Kasumi-1 (cell line): ENCODE data around the gene NR3C2.
A peak's percentile ranks its signal among the peaks of the same experiment; 100 is the strongest.

Experiments used
- DNase-seq, 2 experiments: peaks; one replicate each; lab custom pipeline; 2025; lab: John Stamatoyannopoulos, UW

NR3C2 gene

DNA sequence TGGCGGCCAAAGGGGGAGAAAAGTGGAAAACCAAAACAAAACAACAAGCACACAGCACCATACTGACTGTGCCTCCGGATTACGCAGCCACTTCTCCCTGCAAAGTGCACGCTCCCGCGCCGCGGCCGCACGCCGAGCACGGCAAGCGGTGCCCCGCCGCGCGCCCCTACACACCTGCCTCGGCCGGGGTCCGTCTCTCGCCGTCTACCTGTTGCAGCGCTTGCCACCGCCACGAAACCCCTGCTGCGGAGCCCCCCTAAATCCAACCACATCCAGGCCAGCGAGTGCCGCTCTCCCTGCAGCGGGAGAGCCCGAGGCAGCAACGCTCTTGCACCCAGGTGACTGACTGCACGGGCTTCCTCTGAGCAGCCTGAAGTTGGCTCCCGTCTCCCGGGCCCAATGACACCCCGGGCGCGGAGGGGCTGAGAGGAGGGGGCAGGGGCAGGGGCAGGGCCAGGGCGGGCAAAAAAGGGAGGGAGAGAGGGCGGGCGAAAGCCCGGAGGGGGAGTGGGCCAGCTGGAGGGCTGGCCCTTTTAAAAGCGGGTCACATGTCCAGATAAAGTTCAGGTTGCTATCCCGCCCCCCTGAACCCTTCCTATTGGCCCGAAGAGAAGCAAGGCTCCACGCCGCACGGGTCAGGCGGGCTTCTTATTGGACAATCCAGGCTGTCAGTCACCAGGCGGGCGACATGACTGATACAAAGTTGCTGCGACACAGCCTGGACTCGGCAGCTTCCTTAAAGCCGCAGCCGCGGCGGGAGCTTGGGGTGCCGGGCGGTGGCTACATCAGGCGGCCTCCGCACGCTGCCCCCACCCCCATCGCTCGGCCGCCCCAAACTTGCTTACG is at the start of gene NR3C2:
NR3C2 (minus strand) TSS at position 429 of the 846 bp plus-strand sequence.
- peak; percentile 98 to 99 for DNase-seq

DNA sequence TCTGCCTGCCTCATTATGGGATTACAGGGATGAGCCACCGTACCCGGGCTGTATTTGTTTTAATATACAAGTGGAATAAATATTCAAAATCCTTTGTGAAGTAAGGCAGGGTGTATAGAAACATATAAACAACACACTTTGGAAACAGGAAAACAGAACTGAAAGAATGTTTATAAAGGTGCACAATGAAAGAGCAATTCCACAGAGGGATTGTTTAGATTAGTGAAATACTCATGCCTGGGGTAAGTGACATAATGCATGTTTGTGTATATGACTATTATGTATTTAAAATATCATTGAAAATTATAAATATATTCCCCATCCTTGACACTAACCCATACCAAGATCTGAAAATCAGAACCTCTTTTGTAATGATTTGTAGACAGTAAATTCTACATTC is 45.0 kb upstream of the NR3C2 start:
- DNase-seq, result no peak

DNA sequence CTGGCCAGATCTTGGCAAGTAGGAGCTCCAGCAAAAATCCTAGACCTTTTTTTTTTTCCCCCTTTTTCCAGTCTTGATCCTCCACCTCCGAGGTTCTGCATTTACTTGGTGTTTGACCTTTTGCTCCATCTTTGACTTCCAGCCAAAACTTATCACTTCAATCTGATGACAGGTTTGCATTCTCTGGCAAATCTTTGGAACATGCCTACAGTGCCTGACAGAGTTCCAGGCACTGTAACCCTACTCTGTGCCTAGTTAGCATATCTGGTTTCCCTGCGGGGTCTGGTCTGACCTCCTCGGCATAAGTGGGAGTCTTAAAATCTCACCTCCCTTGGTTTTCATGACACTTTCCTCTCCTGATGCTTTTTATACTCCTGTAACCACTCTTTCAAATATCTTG is 39.4 kb upstream of the NR3C2 start:
- DNase-seq, result no peak

DNA sequence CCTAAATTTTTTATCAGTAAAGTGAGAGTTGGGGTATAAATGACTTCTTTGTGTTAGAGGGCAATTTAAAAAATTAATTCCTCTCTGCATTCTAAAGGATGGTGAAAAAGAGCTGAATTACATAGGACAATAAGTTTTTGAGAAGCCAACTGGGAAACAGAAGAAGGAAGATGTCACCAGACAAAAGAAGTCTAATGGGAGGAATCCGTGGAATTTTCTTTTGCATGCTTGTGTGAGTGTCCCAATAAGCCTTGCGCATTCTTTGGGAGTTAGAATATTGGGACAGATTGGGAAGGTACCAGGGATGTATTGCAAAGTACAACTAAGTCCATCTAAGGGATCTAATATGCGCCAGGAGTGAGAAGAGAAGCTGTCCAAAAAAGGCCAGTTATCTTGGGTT is 35.1 kb upstream of the NR3C2 start:
- DNase-seq, result no peak

DNA sequence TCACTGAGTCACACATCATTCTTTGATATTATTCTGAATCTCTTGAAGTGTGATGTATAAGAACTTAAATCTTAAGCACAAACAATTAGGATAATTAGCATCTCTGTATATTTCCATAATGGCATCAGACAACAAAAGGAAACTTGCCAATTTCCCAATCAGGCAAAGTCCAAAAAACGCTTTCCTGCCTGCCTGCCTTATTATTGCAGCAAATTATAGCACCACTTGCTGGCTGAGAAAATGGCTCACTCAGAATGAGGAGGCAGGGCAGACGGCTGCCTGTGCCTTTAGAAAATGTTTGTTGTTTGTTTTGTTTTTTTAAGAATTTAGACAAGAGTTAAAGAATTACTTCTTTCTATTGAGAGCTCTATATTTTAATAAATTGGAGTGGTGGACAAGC is 27.7 kb upstream of the NR3C2 start:
- no peak for DNase-seq

DNA sequence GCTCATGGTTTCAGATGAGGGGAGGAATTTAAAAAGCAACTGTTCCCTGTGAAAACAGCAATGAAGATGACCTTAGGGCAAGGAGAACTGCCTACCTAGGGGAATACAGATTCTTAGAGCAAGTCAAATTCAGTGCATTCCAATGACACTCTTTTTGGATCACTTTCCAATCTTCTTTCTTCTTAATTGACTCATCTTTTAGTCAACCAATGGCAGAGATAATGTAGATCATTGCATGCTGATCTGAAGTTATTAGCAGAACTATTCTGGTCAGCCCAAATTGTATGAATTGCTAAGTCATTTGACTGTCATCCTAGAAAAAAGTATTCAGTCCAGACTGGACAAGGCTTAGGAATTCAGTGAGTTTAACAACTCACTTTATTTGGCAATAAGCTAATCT is 12.6 kb upstream of the NR3C2 start:
- DNase-seq, result no peak

DNA sequence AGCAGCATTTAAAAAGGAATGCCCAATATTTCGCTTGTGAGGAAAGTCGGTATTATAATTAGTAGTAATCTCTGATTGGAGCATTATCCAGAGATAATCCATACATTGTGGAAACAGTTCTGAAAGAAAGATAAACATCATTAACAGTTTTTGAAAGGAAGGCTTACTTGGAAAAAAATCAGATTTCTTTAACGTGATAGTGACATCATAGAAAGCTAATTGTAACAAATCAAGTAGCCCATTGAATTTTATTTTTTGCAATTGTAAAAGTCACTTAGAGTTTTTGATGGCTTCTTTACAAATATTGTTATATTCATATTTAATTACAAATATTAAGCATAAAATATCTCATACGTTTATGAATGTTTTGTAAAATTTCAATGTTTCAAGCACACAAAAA is 11.6 kb upstream of the NR3C2 start:
- DNase-seq, result no peak

DNA sequence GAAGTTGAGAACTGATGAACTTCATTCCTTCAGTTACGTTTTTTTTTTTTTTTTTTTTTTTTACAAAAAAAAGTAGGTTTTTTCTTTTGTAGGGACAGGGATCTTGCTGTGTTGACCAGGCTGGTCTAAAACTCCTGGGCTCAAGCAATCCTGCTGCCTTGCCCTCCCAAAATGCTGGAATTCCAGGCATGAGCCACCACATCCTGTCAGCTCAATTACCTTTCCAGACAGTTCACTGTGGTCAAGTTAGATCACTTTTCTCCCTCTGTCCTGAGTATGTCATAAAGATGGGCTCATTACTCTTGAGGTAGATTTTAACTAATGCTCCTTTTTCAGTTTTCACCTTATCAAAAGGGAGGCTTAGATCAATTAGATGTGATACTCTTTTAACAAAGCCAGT is 10.8 kb upstream of the NR3C2 start:
- no peak for DNase-seq

DNA sequence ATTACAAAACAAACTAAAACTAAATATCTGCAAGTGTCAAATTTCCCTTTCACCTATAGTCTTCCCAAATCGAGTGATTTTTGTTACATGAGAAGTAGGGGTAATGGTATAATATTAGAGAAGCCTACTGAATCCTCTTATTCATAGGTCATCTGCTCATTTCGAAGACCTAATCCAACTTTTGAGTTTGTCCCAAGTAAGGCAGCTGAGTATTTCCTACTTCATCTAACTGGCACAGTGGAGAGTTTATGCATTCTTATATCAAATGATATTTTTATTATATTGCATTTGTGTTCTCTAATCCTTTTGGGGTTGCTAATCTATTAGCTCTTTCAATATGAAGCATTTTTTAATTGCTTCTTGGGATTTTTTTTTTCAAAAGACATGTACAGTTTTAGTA is 7.7 kb upstream of the NR3C2 start:
- DNase-seq, result no peak

DNA sequence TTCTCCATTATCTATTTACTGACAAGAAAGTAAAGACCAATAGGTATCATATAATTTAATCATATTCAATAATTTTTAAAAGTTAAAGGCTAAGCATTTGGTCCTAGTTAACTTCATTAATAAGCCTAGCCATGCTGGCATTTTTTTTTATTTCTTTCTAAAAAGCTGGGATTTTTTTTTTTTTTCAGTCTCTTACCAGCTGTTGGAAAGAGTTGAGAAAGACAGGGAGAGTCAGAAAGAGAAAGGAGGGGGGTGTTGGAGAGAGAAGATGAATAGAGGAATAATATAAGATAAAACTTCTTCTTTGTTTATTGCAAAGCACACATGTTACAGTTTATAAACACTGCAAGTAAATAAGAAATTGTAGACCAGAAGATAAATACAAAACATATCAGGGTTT is 5.9 kb upstream of the NR3C2 start:
- no peak for DNase-seq

DNA sequence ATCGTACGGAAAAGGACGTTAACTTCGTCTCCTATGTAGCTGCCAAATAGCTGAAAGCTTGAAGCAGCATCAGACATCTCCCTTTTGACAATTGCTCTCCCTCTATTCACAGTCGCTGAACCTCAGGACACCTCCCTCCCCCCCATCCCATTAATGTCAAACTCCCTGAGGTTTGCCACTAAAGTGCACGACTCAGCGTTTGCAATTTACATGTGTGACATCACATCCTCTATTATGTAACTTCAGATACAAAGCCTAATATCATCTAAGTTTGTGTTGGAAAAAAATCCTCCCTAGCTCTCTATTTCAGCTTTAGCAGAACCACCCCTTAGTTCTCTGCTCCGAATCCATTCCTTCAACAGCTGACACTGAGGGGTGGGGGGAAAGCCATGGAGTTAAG is 5.5 kb upstream of the NR3C2 start:
- peak in 1 of 2 experiments; percentile 4 for DNase-seq

DNA sequence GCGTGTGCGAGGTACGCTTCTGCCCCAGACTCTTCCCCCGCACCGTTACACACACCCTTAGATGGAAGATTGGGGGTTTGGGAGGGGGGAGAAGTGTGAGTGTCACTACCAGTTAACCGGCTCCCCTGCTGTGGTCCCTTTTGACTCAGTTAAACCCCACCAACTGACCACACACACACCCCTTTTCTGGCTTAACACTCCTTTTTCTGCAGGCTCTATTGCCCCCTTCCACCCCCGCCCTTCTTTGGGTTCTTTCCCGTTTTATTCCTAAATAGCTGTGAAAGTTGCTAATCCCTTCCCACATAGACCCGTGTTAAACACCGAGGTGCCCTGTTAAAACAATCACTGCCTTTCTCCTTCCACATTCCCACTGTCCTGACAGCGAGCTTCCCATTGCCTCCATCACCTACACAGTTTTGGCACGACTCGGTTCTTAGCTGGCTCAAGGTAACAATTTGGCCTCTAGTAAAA is 3.7 kb upstream of the NR3C2 start:
- DNase-seq, result no peak

DNA sequence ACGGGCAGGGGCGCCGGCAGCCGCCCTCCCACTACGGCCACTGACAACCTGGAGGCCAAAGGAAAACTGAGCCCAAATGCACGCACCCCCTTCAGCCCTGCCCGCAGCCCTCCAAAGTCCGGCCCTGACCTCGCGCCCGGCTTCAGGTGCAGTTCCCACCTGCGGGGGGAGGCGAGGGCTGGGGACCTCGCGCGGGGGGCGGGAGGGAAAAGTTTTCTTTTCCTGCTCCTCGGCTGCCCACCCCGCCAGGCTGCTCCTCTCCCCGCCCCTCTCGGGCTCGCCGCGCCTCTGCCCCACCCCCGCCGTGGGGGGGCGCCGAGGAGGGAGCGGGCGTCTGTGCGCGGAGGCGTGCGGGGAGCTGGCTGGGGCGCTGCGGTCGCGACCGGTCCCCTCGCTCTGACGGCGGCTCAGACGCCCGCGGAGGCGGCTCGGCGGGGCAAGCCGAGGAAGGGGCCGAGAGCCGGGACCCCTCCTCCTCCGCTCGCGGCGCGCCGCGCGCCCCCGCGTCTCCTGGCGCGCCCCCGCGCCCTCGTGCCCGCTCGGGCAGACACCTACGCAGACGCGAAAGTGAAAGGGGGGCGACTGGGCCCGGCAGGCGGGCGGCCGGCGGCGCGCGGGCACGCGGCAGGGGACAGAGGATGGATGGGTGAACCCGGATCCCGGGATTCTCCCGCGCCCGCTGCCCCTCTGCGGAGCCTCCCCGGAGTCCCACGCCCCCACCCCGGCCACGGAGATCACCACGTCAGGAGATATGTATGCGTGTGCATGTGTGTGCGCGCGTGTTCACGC is 3.1 kb upstream of the NR3C2 start:
- peak; percentile 33 to 42 for DNase-seq

DNA sequence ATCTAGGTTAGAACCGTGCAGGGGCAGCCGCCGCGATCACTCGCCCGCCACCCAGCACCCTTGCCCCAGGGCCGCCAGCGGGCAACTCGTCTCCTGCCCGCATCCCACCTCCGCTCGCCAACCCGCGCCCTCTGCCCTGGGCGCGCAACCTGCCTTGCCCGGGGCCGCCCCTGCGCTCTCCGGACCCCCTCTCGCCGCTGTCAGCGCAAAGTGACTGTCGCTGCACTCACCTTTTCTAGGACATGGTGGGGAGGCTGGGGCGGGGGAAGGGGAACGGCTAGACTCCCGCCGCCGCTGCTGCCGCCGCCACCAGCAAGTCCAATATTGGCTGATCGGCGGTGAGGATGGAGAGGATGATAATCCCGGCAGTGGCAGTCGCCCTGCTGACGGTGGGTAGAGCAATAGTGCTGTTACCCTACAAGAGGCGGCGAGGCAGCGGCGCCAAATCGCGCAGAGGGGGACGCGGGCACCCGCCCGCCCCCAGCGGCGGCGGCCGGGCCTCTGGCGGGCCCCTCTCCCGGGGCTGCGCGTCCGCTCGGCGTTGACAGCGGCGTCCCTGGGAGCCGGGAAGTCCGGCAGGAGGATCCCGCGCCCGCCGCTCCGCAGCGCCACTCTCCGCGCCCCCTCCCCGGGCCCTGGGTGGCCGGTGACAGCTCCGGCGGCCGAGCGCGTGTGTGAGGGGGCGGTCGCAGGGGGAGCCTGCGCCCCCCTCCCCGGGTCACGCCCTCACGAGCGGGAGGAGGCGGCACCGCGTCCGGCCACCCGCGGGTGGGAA is 2.3 kb upstream of the NR3C2 start:
- DNase-seq, result peak; percentile 5 to 6

DNA sequence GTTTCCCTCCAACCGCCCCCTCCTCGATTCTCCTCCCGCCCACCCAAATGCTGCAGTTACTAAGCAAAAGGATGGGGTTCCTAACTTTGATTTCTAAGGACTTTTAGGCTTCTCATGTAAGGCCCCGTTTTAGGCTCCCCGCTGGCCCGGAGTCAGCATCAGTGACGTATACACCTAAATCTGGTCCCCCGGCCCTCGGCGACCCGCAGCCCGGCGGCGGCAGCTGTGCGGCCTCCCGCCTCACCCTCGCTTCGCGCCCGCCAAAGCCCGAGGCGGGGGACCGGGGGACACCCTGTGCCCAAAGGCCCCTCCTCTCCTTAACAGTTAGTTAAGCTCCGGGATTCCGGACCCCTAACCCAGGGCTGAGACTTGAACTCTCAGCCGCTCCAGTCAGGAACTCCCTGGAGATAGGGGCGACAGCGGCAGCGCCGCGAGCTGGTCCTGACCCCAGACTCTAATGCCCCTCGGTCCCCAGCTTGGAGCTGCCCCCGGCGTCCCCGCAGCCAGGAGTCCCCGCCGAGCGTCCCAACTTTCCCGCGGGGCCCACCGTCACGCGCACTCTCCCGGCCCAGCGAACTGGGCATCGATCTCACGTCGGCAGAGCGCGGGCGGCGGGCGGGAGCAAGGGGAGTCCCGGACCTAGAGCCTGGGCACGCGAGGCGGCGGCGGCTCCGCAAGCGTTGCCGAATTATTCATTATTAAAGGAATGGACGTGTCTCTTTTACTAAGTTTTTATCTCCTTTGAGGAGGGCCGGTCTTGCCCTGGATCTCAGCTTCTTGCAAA is 1.5 kb upstream of the NR3C2 start:
- no peak for DNase-seq

DNA sequence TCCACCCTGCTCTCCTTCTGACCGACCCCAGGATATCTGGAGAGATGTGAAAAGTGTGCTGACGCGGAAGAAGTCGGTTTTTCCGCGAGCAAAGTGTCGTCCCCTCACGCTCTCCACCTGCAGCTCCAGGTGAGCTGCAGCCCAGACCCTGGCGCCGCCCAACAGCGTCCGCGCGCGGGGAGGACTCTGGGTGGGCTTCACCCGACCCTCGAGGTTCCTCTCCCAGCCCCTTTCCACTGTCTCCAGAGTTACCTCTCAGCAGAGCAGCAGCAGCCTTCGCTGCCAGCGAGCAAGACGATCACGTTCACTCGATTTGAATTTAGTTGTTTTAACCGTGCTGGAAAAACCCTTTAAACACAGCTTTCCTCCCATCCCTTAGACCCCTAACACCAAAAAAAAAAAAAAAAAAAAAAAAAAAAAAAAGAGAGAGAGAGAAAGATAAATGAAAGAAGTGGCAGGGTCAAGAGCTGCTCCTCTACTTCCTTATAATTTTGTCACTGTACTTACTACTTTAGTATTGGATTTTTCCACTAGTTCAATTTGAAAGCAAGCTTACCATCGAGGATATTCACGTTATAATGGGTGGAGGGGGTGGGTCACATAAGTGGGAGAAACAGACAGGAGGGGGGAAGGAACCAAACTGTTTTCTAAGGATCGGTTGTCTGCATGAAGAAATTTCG is 758 bp upstream of the NR3C2 start:
- DNase-seq, result peak; percentile 29 to 34

DNA sequence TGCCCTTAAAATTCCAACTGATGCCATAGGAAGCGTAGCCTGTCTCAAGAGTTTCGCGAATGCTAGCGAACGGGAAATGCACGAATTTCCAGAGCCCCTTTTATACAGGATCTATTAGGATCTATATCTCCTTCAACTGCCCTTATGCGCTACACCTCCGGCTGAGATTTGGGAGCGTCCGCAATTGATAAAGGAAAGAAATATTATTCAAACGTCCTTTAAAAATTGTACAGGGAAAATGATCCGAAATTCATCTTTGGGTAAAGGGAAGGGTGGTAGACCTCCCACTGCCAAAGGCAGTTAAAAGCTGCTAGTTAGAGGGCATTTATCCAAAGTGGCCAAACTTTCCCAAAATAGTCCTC is 609 bp downstream of the NR3C2 start:
- DNase-seq, result no peak

DNA sequence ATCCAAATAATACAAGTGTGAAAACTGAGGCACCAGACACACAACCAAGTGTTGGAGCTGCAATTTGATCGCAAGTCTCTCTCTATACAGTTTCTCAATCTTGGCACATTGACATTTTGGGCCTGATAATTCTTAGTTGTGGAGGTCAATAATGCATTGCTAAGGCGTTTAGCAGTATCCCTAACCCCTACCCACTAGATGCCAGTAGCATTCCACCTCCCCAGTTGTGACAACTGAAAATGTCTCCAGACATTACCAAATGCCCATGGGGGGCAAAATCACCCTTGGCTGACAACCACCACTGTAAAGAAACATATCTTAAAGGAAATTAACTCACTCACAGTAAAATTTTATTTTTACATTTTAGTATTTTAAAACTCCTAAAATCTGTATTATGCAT is 4.2 kb downstream of the NR3C2 start:
- no peak for DNase-seq

DNA sequence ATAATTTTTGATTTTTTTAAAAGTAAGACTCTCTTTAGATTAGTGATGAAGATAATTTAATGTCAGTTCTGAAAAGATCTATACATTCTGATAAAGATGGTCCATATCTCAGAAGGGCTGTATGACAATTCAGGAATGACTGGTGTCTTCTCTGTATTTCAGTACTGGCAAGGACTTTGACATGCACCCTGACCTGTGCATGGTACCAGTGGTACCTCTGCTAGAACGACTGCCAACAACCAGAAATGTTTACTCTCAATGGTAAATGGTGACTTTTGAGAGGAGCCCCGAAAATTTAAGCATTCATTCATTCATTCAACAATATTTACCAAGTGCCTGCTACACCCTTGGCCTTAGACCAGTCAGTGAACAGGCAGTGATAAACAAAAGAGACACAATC is 4.8 kb downstream of the NR3C2 start:
- no peak for DNase-seq

DNA sequence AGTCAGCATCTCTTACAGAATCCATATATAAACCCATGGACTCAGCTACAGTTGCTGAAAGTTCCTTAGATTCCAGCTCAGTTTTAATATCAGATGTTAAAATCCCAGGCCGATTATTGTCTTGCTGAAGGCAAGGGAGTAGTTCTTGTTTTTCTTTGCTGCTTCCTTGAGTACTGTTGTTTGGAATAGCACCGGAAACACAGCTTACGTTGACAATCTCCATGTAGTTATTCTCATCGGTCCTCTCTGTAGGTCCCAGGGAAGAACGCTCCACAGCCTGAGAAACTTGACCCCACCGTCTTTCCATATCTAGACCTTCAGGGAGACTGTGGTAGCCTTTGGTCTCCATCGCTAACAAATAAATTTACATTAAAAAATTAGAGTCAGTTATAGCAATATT is 5.7 kb downstream of the NR3C2 start:
- no peak for DNase-seq
